ENCODE data around the gene ACAP2.

DNA sequence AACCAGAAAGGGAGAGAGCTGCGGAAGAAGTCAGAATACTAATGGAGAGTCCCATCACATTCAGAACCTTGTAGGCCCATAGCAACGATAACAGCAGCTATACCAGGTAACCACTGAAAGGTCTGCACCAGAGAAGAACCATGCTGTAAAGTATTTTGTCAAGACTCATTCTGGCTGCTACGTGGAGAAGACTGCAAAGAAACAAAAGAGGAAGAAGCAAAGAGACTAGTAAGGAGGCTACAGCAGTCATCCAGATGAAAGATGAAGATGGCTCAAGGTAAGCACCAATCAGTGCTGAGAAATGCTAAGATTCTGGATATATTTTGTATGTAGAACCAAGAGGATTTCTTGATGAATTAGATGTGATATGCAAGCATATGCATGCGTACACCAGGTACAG is 39.6 kb downstream of the ACAP2 start:
- TF ChIP-seq, protein P1, sequence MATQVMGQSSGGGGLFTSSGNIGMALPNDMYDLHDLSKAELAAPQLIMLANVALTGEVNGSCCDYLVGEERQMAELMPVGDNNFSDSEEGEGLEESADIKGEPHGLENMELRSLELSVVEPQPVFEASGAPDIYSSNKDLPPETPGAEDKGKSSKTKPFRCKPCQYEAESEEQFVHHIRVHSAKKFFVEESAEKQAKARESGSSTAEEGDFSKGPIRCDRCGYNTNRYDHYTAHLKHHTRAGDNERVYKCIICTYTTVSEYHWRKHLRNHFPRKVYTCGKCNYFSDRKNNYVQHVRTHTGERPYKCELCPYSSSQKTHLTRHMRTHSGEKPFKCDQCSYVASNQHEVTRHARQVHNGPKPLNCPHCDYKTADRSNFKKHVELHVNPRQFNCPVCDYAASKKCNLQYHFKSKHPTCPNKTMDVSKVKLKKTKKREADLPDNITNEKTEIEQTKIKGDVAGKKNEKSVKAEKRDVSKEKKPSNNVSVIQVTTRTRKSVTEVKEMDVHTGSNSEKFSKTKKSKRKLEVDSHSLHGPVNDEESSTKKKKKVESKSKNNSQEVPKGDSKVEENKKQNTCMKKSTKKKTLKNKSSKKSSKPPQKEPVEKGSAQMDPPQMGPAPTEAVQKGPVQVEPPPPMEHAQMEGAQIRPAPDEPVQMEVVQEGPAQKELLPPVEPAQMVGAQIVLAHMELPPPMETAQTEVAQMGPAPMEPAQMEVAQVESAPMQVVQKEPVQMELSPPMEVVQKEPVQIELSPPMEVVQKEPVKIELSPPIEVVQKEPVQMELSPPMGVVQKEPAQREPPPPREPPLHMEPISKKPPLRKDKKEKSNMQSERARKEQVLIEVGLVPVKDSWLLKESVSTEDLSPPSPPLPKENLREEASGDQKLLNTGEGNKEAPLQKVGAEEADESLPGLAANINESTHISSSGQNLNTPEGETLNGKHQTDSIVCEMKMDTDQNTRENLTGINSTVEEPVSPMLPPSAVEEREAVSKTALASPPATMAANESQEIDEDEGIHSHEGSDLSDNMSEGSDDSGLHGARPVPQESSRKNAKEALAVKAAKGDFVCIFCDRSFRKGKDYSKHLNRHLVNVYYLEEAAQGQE (IDR thresholded peaks at IDR 0.05), result no peak
- TF ChIP-seq, protein P2, sequence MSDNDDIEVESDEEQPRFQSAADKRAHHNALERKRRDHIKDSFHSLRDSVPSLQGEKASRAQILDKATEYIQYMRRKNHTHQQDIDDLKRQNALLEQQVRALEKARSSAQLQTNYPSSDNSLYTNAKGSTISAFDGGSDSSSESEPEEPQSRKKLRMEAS (IDR thresholded peaks at IDR 0.05), result no peak
- TF ChIP-seq, protein P3, sequence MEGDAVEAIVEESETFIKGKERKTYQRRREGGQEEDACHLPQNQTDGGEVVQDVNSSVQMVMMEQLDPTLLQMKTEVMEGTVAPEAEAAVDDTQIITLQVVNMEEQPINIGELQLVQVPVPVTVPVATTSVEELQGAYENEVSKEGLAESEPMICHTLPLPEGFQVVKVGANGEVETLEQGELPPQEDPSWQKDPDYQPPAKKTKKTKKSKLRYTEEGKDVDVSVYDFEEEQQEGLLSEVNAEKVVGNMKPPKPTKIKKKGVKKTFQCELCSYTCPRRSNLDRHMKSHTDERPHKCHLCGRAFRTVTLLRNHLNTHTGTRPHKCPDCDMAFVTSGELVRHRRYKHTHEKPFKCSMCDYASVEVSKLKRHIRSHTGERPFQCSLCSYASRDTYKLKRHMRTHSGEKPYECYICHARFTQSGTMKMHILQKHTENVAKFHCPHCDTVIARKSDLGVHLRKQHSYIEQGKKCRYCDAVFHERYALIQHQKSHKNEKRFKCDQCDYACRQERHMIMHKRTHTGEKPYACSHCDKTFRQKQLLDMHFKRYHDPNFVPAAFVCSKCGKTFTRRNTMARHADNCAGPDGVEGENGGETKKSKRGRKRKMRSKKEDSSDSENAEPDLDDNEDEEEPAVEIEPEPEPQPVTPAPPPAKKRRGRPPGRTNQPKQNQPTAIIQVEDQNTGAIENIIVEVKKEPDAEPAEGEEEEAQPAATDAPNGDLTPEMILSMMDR (IDR thresholded peaks at IDR 0.05; ENCODE audit: low read depth, low read length, missing input control), result no peak
- TF ChIP-seq FOXA2 (IDR thresholded peaks at IDR 0.05), result no peak
- TF ChIP-seq, protein P4, sequence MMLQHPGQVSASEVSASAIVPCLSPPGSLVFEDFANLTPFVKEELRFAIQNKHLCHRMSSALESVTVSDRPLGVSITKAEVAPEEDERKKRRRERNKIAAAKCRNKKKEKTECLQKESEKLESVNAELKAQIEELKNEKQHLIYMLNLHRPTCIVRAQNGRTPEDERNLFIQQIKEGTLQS (IDR thresholded peaks at IDR 0.05), result no peak
- no peak for TF ChIP-seq TAF1 (conservative IDR thresholded peaks at IDR 0.05)
- TF ChIP-seq GABPA (IDR thresholded peaks at IDR 0.05 in 1 of 2, conservative IDR thresholded peaks at IDR 0.05 in 1 of 2), result no peak
- TF ChIP-seq, protein P5, sequence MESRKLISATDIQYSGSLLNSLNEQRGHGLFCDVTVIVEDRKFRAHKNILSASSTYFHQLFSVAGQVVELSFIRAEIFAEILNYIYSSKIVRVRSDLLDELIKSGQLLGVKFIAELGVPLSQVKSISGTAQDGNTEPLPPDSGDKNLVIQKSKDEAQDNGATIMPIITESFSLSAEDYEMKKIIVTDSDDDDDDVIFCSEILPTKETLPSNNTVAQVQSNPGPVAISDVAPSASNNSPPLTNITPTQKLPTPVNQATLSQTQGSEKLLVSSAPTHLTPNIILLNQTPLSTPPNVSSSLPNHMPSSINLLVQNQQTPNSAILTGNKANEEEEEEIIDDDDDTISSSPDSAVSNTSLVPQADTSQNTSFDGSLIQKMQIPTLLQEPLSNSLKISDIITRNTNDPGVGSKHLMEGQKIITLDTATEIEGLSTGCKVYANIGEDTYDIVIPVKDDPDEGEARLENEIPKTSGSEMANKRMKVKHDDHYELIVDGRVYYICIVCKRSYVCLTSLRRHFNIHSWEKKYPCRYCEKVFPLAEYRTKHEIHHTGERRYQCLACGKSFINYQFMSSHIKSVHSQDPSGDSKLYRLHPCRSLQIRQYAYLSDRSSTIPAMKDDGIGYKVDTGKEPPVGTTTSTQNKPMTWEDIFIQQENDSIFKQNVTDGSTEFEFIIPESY (IDR thresholded peaks at IDR 0.05), result no peak
- TF ChIP-seq JUND (IDR thresholded peaks at IDR 0.05), result no peak

Data from liver (tissue), 3 donors.